SK-N-MC (cell line): Measurements from ENCODE around the gene KDM6A.

ENCODE experiments used
- EZH2 ChIP-seq: fragments of 200-600 bp; sonication (generic); IDR thresholded peaks from one replicate; pipeline ENCODE4 v1.6.1; 2017; ENCODE audit warnings: antibody characterized with exemption
- POLR2AphosphoS5 ChIP-seq: IDR thresholded peaks from 2 replicates; pipeline ENCODE4 v1.6.1; 2012; ENCODE audit warnings: mild to moderate bottlenecking, low read depth, low read length, borderline replicate concordance

DNA sequence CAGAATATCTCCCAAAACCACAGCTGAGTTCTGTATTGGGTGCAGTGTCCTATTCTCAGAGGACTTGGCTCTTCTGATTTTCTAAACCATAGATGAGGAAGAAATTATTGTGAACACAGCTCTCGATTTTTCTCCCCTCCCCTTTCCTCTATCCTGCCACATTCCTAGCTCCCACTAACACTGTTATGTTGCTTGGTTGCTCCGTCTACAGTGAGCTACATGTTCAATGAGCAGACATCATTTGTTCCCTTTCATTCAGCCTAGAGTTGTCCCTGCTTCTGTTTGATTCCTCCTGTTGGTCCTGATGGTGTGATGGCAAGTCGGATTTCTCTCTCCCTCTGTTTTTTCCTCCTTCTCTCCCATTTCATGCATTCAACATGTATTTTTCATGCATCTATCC lies 261.8 kb downstream of the KDM6A start:
- TF ChIP-seq EZH2, result no peak
- no peak for TF ChIP-seq POLR2AphosphoS5
